Osteocyte (in vitro differentiated cells): ENCODE measurements around the gene PNLIPRP3. TPM values are rescaled to one million over a fixed set of nuclear protein-coding genes. Genes with fewer than 3 reads are reported as not detected.
"Not testable (repeated sequence)": the region's sequence is repeated elsewhere in the genome, so short reads cannot be mapped to it uniquely, and the experiment has no call there.

Experiments
- DNase-seq: peaks from one replicate; pipeline ENCODE4 v3.0.0; 2021; ENCODE audit warnings: mixed read lengths; ENCODE audit not compliant: unreplicated experiment; ENCODE audit errors: extremely low spot score
- H3K27ac Mint-ChIP-seq: one replicate; pipeline ENCODE4 v1.8.0; 2021; ENCODE audit warnings: mild to moderate bottlenecking, mixed read lengths; ENCODE audit not compliant: unreplicated experiment
- H3K27me3 Mint-ChIP-seq: one replicate; pipeline ENCODE4 v1.8.0; 2021; ENCODE audit warnings: mixed read lengths; ENCODE audit not compliant: unreplicated experiment
- H3K36me3 Mint-ChIP-seq: one replicate; pipeline ENCODE4 v1.8.0; 2021; ENCODE audit warnings: mixed read lengths; ENCODE audit not compliant: unreplicated experiment
- H3K4me1 Mint-ChIP-seq: one replicate; pipeline ENCODE4 v1.8.0; 2021; ENCODE audit warnings: mixed read lengths; ENCODE audit not compliant: unreplicated experiment
- H3K4me3 Mint-ChIP-seq: one replicate; pipeline ENCODE4 v1.8.0; 2021; ENCODE audit warnings: mild to moderate bottlenecking, moderate library complexity, mixed read lengths; ENCODE audit not compliant: unreplicated experiment
- H3K9me3 Mint-ChIP-seq: one replicate; pipeline ENCODE4 v1.8.0; 2021; ENCODE audit warnings: mixed read lengths; ENCODE audit not compliant: unreplicated experiment
- CTCF ChIP-seq: fragments of 200-600 bp; sonication (generic); IDR thresholded peaks from 2 replicates; pipeline ENCODE4 v1.5.0; 2021; ENCODE audit warnings: antibody characterized with exemption, mild to moderate bottlenecking, moderate library complexity
- long read RNA-seq: library from polyadenylated mRNA; unstranded; transcript quantifications from one replicate; pipeline ENCODE4 v2.0.0, GENCODE V29; 2021
- total RNA-seq: library from RNA; stranded (reverse); gene quantifications from 2 replicates; pipeline ENCODE4 v1.2.1, GENCODE V29; 2021

The PNLIPRP3 gene
- not detected in 2 replicates for total RNA-seq
- long read RNA-seq, result 0 reads

GRCh38 chr10:116427671-116428070 lies at the start of gene PNLIPRP3:
Gene PNLIPRP3, plus strand, starts transcription at chr10:116427847. Its CDS starts 166 bp downstream, at chr10:116428013.
- H3K27me3 Mint-ChIP-seq, result peaks cover 14% of the 10 kb centered on the region
- no peaks in the 10 kb centered on the region for H3K36me3 Mint-ChIP-seq
- no peak within 1 kb of the TSS for H3K4me3 Mint-ChIP-seq
- no peaks in the 10 kb centered on the region for H3K4me1 Mint-ChIP-seq
- no peaks in the 10 kb centered on the region for H3K9me3 Mint-ChIP-seq
- DNase-seq, result no peak
- H3K27ac Mint-ChIP-seq, result no peak within 1 kb of the TSS
- no peak for TF ChIP-seq CTCF

DNA sequence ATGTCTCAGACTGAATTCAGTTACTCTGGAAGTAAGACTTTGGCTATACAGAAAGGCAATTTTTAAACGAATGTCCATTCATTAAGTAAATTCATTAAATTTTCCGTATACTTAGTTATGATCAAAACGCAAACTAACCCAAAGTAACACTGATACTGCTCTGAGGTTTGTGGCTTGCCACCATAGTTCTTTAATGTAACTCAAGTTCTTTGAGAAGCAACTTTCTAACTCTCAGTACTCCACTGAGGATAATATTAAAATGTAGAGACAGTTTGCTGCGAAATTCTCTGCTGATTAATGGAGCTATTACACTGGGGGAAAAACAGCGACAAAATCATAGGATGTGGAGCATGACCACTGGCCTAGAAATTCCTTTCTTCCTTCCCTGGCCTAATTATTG lies 45.4 kb upstream of the PNLIPRP3 start:
- no peaks in the 10 kb centered on the region for H3K36me3 Mint-ChIP-seq
- H3K4me3 Mint-ChIP-seq, result no peak overlapping the region
- no peak overlapping the region for H3K27ac Mint-ChIP-seq
- H3K4me1 Mint-ChIP-seq, result peaks cover 7% of the 10 kb centered on the region
- TF ChIP-seq CTCF, result no peak
- DNase-seq, result no peak
- H3K9me3 Mint-ChIP-seq, result no peaks in the 10 kb centered on the region
- no peaks in the 10 kb centered on the region for H3K27me3 Mint-ChIP-seq

DNA sequence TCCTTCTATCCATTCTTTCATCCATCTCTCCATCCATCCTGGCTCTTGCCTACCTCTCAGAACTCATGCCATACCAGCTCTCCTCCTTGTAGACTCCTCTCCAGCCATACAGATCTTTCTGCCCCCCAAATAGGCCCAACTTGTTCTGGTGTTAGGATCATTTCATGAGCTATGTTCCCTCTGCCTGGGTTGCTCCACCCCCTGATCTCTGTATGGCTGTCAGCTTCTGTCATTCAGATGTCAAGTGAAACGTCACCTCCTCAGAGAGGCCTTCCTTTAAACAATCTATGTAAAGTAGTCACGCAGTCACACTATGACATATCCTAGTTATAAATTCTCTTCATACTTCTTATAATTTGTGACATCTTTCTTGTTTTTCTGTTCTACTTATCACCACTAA lies 42.3 kb upstream of the PNLIPRP3 start:
- no peak for DNase-seq
- no peaks in the 10 kb centered on the region for H3K36me3 Mint-ChIP-seq
- H3K4me3 Mint-ChIP-seq, result no peak overlapping the region
- H3K27me3 Mint-ChIP-seq, result peaks cover 5% of the 10 kb centered on the region
- H3K4me1 Mint-ChIP-seq, result peaks cover 7% of the 10 kb centered on the region
- H3K27ac Mint-ChIP-seq, result no peak overlapping the region
- no peaks in the 10 kb centered on the region for H3K9me3 Mint-ChIP-seq
- TF ChIP-seq CTCF, result no peak

- no peak for DNase-seq
These were observed 41.4 kb upstream of the PNLIPRP3 start for GRCh38 chr10:116385994-116386809.

GRCh38 chr10:116393246-116393831 lies 34.3 kb upstream of the PNLIPRP3 start:
- H3K4me3 Mint-ChIP-seq, H3K9me3 Mint-ChIP-seq: not testable (repeated sequence)

More at GRCh38 chr10:116385994-116386809, 41.4 kb upstream of the PNLIPRP3 start:
- Mint-ChIP-seq H3K27ac (no peak overlapping the region), H3K27me3 (peaks cover 7% of the 10 kb centered on the region), H3K9me3 (no peaks in the 10 kb centered on the region), H3K4me3 (no peak overlapping the region), H3K4me1 (peaks cover 7% of the 10 kb centered on the region), H3K36me3 (no peaks in the 10 kb centered on the region)
- TF ChIP-seq CTCF, result peak; percentile 76

More at GRCh38 chr10:116393246-116393831, 34.3 kb upstream of the PNLIPRP3 start:
- not testable (repeated sequence) for H3K36me3 Mint-ChIP-seq, H3K4me1 Mint-ChIP-seq, H3K27me3 Mint-ChIP-seq, DNase-seq, H3K27ac Mint-ChIP-seq
